Testis (tissue), 2 donors: Measurements from ENCODE around the gene MIGA2.

Experiments used
- CTCF ChIP-seq, 3 experiments: fragments of 450-650 bp in 2 of 3; fragments of 200-600 bp in 1 of 3; sonication (generic) in 1 of 3; IDR thresholded peaks; one replicate each; pipeline ENCODE4 v1.5.1; 2016 to 2019; ENCODE audit warnings: antibody characterized with exemption in 3 of 3, mild to moderate bottlenecking in 2 of 3, moderate library complexity in 1 of 3
- POLR2A ChIP-seq: fragments of 450-650 bp; IDR thresholded peaks from one replicate; pipeline ENCODE4 v1.6.1; 2017; ENCODE audit warnings: antibody characterized with exemption, mild to moderate bottlenecking, moderate library complexity

DNA sequence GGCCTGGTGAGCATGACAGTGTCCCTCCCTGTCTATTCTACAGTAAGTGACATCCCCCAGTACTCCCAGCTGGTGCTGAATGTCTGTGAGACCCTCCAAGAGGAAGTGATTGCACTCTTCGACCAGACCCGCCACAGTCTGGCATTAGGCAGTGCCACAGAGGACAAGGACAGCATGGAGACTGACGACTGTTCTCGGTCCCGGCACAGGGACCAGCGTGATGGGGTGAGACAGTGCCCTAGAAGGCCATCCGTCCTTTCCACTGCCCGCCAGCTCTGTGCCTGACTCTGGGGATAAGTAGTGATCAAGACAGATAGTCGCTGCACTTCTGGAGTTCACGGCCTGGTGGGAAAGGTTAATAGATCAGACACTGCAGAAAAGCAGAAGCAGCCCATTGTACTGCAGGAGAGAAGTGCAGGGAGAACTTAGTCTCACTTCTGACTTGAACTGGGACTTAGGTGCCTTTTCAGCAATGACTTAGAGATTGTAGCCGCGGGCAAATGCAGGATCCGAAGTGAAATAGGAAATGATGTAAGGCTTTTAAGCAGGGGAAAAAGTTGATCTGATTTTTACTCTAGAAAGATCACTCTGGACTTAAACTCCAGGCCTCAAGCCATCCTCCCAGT, 36.7 kb upstream of the MIGA2 start:
- TF ChIP-seq CTCF (IDR thresholded peaks at IDR 0.05) (no peak), POLR2A (no peak)
